ENCODE measurements around the gene CDCA7.
"Not testable (repeated sequence)": the region's sequence is repeated elsewhere in the genome, so short reads cannot be mapped to it uniquely, and the experiment has no call there.

CDCA7 gene

DNA sequence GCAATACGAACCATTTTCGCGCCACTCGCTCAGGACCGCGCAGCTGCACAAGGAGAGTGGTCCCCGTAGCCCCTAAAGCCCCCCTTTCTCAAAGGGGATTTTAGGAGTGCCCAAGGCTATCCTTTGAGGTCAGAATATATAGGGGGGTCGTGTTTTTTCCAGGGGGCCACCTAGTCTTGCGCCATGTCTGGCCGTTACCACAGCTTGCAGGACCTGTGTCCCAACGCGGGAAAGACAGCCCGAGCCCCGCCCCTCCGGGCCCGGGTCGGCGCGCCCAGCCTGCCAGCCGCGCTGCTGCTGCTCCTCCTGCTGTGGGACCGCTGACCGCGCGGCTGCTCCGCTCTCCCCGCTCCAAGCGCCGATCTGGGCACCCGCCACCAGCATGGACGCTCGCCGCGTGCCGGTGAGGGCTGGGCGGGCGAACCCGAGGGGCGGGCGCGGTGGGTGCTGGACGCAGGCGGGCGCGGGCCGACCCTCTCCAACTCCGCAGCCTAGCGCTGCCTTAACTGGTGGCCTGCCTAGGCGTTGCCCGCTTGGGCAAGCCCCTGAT lies at the start of gene CDCA7:
CDCA7 (plus strand) TSS at position 291 of the 550 bp plus-strand sequence; CDS start at position 383, 92 bp downstream.
- peak in 1 of 2 donors; percentile 20 for DNase-seq (ENCODE audit: extremely low read depth in 1 of 2, low read depth in 1 of 2)

DNA sequence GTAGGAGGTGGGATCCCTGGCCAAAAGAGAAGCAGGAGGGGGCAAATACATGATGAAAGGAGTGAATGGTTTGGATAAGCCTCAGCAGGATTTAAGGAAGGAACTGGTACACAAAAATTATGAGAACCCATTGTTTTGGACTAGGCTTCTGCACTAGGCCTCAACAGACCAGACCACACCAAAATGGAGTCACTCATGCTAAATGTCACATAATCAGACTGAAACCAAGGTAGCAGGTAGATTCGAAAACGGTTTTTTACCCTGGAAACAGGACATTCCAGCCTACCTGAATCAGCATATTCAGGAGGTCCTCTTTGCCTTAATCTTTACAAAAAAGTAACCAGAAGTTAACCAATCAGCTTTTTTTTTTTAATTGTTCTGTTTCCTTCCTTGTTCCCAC lies 49.4 kb upstream of the CDCA7 start:
- DNase-seq (ENCODE audit: extremely low read depth in 1 of 2, low read depth in 1 of 2), result no peak

DNA sequence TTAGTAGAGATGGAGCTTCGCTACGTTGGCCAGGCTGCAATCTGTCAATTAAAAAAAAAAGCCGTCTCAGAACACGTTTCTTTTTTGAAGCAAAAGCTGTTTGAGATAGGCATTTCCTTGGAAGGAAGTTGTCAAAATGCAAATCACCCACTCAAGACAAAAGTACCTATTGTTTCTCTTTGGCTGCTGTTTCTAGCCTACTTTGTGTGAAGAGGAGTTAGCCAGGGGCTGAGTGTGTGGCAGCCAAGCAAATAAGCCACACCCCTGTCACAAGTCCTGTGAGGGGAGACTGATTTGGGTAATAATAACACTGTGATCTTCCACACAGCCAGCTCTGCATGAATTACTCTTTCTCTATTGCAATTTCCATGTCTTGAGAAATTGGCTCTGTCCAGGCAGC lies 47.4 kb upstream of the CDCA7 start:
- DNase-seq (ENCODE audit: extremely low read depth in 1 of 2, low read depth in 1 of 2), result no peak

DNA sequence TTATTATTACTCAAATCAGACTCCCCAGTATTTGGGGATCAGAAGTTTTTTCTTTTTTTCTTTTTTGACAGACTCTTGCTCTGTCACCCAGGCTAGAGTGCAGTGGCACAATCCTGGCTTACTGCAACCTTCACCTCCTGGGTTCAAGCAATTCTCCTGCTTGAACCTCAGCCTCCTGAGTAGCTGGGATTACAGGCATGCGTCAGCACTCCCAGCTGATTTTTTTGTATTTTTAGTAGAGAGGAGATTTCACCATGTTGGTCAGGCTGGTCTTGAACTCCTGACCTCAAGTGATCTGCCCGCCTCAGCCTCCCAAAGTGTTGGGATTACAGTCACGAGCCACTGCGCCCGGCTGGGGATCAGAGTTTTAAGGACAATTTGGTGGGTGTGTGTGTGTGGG lies 45.3 kb upstream of the CDCA7 start:
- not testable (repeated sequence) for DNase-seq (ENCODE audit: extremely low read depth in 1 of 2, low read depth in 1 of 2)

DNA sequence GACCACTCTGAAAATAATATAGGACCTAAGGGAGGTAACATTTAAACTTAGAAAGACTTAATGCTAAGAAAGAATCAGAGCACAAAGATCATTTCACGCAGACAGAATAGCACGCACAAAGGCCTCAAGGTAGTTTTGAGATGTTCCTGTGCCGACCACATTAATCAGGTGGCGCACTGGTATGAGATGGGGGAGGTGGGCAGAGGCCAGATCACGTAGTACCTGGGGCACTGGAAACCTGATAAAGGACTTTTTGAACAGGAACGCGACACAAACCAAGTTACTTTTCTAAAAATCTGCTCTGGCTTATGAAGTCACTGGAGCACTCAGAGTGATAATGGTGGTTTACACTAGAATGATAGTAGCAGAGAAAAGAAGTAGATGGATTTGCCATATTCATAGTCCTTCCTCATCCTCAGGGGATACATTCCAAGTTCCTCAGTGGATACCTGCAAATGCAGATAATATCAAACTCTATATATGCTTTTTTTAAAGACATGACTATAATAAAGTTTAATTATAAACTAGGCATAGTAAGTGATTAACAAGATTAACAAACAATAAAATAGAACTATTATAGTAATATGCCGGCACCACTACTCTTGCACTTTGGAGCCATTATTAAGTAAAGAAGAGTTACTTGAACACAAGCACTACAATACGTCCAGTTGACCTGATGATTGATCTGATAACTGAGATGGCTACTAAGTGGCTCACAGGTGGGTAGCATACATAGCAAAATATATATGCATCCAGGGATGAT lies 42.6 kb upstream of the CDCA7 start:
- no peak for DNase-seq (ENCODE audit: extremely low read depth in 1 of 2, low read depth in 1 of 2)

DNA sequence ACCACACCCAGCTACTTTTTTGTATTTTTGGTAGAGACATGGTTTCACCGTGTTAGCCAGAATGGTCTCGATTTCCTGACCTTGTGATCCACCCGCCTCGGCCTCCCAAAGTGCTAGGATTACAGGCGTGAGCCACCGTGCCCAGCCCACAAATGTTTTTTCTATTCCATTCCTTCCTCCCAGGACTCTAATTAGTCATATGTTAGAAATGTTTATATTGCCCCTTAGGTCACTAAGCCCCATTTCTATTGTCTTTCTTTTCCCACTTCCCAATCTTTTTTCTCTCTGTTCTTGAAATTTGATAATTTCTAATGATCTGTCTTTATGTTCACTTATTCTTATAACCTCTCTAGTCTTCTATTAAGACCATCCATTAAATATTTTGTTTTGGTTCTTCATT lies 31.3 kb upstream of the CDCA7 start:
- DNase-seq (ENCODE audit: extremely low read depth in 1 of 2, low read depth in 1 of 2), result no peak

DNA sequence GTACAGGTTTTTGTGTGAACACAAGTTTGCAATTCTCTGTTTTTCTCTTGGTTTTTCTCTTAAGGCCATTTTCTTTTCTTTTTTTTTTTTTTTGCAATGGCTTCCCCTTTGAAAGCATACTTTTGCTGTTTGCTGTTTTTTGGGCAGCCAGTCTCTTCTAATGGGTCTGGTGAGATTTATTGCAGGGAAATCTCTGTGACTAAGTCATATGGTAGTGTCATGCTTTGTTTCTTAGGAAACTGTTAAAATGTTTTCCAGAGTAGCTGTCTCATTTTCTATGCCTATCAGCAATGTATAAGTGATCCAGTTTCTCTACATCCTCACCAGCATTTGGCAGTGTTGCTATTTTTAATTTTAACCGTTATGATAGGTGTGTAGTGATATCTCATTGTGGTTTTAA lies 27.9 kb upstream of the CDCA7 start:
- DNase-seq (ENCODE audit: extremely low read depth in 1 of 2, low read depth in 1 of 2), result no peak

DNA sequence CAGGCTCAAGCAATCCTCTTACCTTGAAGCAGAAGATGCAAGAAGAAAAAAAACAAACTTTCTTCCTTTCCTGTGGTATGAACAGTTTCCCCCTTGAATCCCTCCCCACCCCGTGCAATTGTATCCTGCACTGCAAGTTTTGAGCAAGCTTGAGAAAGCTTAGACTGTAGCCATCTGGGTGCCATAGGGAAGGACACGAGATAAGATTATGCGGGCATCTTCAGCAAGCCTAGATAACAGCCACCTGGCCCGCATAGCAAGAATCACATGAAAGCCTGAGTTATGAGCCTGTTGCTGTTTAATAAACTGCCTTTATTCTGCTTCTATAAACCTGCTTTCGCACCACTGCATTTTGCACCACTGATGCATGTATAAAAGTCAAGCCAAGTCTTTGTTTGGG lies 27.3 kb upstream of the CDCA7 start:
- no peak for DNase-seq (ENCODE audit: extremely low read depth in 1 of 2, low read depth in 1 of 2)

DNA sequence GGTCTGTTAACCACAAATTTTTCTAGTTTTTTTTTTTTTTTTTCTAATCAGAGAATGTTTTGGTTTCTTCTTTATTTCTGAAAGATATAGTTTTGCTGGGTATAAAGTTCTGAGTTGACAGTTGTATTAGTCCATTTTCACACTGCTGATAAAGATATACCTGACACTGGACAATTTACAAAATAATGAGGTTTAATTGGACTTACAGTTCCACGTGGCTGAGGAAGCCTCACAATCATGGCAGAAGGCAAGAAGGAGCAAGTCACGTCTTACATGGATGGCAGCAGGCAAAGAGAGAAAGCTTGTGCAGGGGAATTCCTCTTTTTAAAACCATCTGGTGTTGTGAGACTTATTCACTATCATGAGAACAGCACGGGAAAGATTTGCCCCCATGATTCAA lies 21.7 kb upstream of the CDCA7 start:
- not testable (repeated sequence) for DNase-seq (ENCODE audit: extremely low read depth in 1 of 2, low read depth in 1 of 2)

DNA sequence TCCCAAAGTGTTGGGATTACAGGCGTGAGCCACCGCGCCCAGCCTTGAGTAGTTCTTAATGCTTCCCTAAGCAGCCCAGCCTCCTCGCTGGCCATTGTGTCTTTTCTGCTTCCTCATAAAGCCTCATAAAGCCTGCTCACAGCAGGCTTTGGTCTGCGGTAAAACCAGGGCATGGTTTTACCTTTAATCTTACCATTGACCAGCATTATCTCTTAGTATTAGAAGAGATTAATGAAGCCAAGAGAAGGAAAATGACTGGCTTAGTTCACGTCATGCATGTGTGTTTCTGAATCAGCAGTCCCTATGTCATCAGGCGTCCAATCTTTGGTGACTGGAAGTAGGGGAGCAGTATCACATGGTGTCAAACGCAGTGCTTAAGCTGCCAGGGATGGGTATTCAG lies 14.9 kb upstream of the CDCA7 start:
- DNase-seq (ENCODE audit: extremely low read depth in 1 of 2, low read depth in 1 of 2), result no peak

DNA sequence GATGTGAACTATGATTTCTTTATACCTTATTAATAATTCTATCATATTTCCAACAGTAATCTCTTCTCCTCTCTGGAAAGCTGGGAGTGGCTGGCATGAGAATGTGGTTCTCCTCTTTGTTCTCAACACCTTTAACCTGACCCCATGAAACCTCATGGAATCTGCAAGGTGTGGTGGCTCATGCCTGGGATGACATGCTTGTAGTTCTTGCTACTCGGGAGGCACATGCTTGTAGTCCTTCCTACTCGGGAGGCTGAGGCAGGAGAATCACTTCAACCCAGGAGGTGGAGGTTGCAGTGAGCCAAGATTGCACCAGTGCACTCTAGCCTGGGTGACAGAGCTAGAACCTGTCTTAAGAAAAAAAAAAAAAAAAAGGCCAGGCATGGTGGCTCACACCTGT lies 10.8 kb upstream of the CDCA7 start:
- DNase-seq (ENCODE audit: extremely low read depth in 1 of 2, low read depth in 1 of 2), result no peak

DNA sequence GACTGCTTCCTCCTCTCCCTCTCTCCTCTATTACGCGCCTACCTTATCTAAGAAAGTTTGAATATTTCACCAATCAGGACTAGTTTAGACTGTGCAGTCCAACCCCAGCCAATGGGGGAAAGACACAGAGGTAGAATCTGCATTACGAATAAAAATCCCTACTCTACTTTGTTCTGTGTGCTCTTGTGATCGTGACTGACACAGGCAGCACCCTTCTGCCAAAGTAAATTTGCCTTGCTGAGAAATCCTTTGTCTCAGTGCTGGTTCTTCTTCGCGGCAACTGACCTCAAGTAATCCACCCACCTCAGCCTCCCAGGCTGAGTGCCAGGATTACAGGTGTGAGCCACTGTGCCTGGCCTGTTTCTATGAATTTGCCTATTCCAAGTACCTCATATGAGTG lies 8.6 kb upstream of the CDCA7 start:
- no peak for DNase-seq (ENCODE audit: extremely low read depth in 1 of 2, low read depth in 1 of 2)

DNA sequence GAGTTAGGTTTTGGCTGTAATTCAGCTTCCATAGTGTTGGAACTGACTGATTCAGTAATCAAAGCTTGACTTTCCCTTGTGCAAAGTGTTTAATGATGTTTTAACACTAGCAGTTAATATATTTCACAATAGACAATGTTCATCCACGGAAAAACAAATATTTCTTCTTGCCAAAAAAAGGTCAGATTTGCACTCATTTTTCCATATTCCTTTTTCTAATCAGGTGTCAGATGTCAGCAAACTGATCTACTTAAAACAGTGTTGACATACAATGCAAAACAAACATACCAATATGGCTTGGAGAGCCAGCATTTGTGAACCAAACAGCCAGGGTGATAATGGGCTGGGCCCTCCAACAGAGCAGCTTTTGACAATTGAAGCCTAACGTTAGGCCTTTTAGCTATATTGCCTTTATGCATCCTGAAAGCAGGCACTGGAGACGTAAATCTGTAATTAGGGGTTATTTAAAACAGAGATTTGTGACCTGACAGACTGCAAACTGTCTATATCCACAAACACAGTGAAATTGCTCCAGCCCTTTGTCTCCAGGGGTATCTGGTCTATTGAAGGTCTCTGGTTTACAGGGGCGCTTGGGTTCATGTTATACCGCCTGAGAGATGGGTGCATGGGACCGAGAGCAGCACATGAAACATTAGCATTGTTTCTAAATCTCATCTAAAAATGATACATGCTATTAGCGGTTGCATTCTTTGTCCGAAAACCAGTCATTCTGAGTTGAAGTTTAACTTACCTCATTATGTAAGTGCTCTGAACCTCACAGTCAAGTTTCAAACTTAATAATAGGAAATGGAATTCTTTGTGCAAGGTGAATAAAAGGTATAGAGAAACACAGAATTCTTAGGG lies 7.1 kb upstream of the CDCA7 start:
- no peak for DNase-seq (ENCODE audit: extremely low read depth in 1 of 2, low read depth in 1 of 2)

DNA sequence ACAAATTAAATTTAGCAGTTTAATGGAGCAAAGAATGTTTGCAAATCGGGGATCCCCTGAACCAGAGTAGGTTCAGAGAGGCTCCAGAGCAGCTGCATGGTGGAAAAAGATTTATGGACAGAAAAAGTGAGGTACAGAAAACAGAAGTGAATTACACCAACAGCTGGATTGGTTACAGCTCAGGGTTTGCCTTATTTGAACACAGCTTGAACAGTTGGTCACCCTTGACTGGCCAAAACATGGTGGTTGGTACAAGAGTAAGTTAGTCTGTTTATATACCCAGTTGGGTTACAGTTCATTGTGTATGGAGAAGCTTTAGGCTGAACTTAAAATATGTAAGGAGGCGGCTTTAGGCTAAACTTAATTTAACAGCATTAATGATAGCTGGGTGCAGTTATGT lies 5.4 kb upstream of the CDCA7 start:
- no peak for DNase-seq (ENCODE audit: extremely low read depth in 1 of 2, low read depth in 1 of 2)

DNA sequence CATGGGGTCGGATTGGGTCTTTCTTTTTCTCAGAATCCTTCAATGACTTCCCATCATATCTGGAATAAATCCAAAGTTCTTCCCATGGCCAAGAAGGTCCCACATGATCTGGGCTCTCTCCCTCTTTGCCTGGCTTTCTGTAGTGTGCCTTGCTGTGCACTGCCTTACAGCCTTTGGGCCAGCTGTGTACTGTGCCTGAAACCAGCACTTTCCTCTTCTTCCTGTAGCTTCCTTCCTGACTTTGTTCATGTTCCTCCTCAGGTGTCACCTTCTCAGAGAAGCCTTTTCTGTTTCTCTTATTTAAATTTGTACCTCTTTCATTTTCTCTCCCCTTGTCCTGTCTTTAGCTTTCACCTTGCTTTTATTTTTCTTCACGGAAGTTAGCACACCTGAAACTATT lies 4.3 kb upstream of the CDCA7 start:
- DNase-seq (ENCODE audit: extremely low read depth in 1 of 2, low read depth in 1 of 2), result no peak

DNA sequence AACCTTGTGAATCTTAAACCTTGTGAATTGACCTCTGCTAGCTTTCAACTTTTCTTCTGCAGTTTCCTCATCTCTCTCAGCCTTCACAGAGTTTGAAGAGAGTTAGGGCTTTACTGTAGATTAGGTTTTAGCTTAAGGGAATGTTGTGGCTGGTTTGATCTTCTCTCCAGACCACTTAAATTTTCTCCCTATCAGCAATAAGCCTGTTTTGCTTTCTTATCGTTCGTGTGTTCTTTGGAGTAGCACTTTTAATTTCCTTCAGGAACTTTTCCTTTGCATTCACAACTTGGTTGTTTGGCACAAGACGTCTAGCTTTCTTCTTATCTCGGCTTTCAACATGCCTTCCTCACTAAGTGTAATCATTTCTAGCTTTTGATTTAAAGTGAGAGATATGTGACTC lies 2.8 kb upstream of the CDCA7 start:
- no peak for DNase-seq (ENCODE audit: extremely low read depth in 1 of 2, low read depth in 1 of 2)

DNA sequence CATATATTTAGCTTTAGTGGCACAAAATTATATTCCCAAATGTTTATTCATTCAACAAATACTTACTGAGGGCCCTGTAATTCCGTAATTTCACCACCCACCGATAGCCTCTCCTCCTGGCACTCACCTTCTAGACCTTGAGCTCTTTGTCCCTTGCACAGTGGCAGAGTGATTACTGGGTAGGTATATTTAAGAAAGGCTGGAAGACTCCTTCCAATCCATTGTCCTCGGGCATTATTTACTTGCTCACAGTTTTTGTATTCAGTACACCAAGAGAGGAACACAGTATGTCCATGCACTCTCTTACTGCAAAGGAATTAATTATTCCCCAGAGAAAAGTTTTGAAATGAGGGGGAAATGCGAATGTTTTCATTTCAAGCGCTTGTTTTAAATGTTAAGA lies 1.1 kb upstream of the CDCA7 start:
- no peak for DNase-seq (ENCODE audit: extremely low read depth in 1 of 2, low read depth in 1 of 2)

DNA sequence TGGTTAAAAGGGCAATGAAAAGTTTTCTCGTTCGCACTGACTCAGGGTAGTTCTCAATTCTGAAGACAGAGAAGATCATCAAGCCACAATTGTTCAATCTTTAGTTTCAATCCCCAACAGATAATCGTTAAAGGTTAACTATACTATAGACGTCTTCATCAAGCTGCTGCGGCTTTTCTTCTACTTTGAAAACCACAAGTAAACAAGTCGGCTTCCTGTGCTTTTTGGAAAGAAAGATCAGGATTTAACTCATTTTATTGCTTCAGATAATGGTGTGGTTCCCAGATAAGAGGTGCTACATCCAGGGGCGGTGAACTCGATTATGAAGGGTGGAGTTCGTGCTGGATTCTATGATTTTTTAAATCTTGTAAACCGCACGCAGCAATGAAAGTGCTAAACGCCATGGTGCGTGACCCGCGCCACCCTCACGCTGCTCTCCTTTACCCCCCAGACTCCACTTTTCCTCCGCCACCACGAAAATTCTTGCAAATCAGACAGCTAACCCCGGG lies 545 bp upstream of the CDCA7 start:
- DNase-seq (ENCODE audit: extremely low read depth in 1 of 2, low read depth in 1 of 2), result no peak

DNA sequence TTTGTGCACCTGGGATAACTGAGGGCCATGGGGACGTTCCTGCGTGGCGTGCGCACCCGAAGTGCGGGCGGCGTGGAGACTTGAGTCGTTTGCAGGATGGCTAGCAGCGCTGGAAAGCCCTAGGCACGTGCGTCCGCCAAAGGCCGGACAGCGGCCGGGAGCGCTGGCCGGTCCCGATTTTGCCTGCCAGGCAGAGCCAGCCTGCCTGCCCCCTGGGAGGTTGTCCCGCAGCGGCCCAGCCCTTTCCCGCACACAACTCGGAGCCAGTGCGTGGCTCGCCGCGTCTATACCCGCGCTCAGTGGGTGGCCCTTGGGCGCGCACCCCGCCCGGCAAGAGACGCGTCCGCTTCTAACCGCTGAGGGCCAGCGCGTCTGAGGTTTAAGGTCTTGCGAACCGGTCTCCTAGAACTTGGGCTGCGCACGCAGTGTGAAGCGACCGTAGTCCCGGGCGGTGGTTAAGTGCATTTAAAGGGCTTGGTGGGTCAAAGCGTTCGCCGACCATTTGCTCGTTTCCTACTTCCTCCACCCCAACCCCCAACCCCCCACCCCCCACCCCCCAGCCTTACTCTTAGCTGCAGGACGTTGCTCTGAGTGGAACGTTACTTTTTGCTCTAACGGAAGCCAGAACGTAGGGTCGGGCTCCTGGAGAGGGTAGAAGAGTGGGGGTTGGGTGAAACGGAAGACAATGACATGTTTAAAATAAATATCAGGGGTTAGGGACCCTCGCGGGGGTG lies 627 bp downstream of the CDCA7 start:
- DNase-seq (ENCODE audit: extremely low read depth in 1 of 2, low read depth in 1 of 2), result no peak

DNA sequence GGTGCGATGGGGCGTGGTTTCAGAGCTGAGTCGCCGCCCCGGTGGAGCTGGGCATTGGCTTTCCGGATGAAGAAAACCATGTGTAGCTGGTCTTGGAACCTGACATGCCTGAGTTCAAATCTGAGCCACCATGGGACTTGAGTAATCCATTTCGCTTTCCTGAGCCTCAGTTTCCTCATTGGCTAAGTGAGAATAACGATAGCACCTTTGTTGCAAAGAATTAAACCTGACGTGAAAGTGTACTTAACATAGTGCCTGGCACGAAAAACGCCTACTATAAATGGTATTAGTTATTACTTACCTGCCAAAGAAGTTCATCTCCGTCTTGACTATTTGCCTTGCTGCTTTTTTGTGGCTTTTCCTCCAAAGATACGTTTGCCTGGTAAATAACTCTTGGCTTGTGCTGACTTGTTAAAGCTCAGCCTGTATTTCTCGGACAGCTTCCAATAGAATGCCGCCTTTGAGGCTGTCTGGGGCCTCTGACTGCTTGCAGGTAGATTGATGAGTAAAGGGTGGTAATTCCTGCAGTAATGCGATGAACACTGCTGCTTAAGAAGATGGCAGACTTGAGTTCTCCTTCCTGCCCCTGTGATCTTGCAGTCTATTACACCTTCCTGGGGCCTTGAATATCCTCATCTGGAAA lies 1.3 kb downstream of the CDCA7 start:
- DNase-seq (ENCODE audit: extremely low read depth in 1 of 2, low read depth in 1 of 2), result no peak

DNA sequence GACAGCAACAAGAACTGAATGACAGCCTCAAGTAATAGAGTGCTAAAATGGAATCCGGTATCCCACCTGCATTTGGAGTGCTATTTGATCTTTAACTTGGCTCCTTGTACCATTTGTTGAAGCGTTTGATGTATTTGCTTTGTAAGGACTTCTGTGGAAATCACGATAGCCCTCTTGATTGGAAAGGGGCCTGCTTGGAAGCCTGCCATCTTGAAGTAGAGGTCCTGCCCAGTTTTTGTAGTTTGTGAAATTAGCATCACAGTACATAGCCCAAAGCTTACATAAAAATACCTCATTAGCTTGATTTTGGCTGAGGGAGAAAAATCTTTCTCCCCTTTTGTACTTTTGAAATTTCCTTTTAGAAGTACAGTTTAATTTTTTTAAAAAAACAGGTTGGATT lies 2.7 kb downstream of the CDCA7 start:
- no peak for DNase-seq (ENCODE audit: extremely low read depth in 1 of 2, low read depth in 1 of 2)

All from activated CD8-positive, alpha-beta memory T cell treated with anti-CD3 and anti-CD28 coated beads for 1 hour (primary cell).